K562 (cell line): ENCODE measurements around the gene APC2. TPM values are rescaled to one million over a fixed set of nuclear protein-coding genes. Genes with fewer than 3 reads are reported as not detected.

Experiments
- ATAC-seq: fragments of 200-7000 bp; cut with Tn5 transposase; 3 replicates; pipeline ENCODE4 v1.9.1; 2020; ENCODE audit warnings: moderate library complexity
- BruUV-seq: library from RNA; stranded (reverse); fragments of 400-500 nt; replicated peaks from 2 replicates; lab custom pipeline; 2021; lab: Mats Ljungman, UMichigan
- CTCF ChIA-PET: fragments of 300-600 bp; formaldehyde crosslinking; extraction: SDS; loops from one replicate; lab custom pipeline; 2021; ENCODE audit warnings: low intra/inter-chr PET ratio; lab: Yijun Ruan, JAX
- POLR2A ChIA-PET: fragments of 300-600, 350-650 bp; sonication (Branson Sonifier 250); formaldehyde crosslinking; extraction: SDS; loops from one replicate; lab custom pipeline; 2021; ENCODE audit warnings: antibody characterized with exemption, inconsistent platforms; lab: Yijun Ruan, JAX
- DNase-seq, 4 experiments: peaks; one replicate each; pipeline versions ENCODE4 v3.0.0 to v3.0.0-alpha.2; 2011 to 2018; ENCODE audit warnings: low spot score in 3 of 4, mixed read lengths in 3 of 4; ENCODE audit errors: extremely low read depth in 1 of 4
- FAIRE-seq: peaks from 2 replicates; lab custom pipeline; 2011; peaks lifted over from hg19 to GRCh38; lab: Jason Lieb, UNC
- H2AFZ ChIP-seq: 2 replicates; pipeline ENCODE4 v1.6.0; 2011; ENCODE audit warnings: low read depth, low read length, control low read depth, inconsistent platforms
- H3K27ac ChIP-seq: fragments of 200-600 bp; 3 replicates; pipeline ENCODE4 v1.8.0; 2011; ENCODE audit warnings: low read depth, mild to moderate bottlenecking, control low read depth, inconsistent platforms, low read length, moderate library complexity, mixed read lengths; ENCODE audit errors: extremely low read depth
- H3K27me3 ChIP-seq, 2 experiments: fragments of 300-600 bp in 1 of 2; 2 replicates in 1 of 2; 3 replicates in 1 of 2; pipeline versions ENCODE4 v1.6.0 to v1.8.0; 2011; ENCODE audit warnings: inconsistent platforms in 2 of 2, low read length in 2 of 2, mild to moderate bottlenecking in 1 of 2, mixed read lengths in 1 of 2, moderate library complexity in 1 of 2; ENCODE audit not compliant: control insufficient read depth in 2 of 2, insufficient read depth in 2 of 2
- H3K36me3 ChIP-seq: fragments of 300-600 bp; 3 replicates; pipeline ENCODE4 v1.8.0; 2011; ENCODE audit warnings: mild to moderate bottlenecking, low read length, inconsistent platforms; ENCODE audit not compliant: control insufficient read depth, insufficient read depth
- H3K4me1 ChIP-seq, 2 experiments: fragments of 200-600 bp in 1 of 2; replicated peaks in 1 of 2; 2 replicates in 1 of 2; 3 replicates in 1 of 2; pipeline versions ENCODE4 v1.5.1 to v1.8.0; 2011; ENCODE audit warnings: inconsistent platforms in 2 of 2, low read length in 2 of 2, mild to moderate bottlenecking in 1 of 2, mixed read lengths in 1 of 2, moderate library complexity in 1 of 2; ENCODE audit not compliant: control insufficient read depth in 2 of 2, insufficient read depth in 2 of 2
- H3K4me2 ChIP-seq: 2 replicates; pipeline ENCODE4 v1.6.1; 2011; ENCODE audit warnings: low read length, control low read depth, inconsistent platforms, mixed read lengths; ENCODE audit not compliant: insufficient read depth
- H3K4me3 ChIP-seq: fragments of 200-600 bp; sonication (generic), shearing (Covaris generic); 2 replicates; pipeline ENCODE4 v1.5.1; 2016; ENCODE audit warnings: control low read depth, inconsistent platforms
- H3K79me2 ChIP-seq: fragments of 200-600 bp; 3 replicates; pipeline ENCODE4 v1.8.0; 2011; ENCODE audit warnings: low read length, inconsistent platforms; ENCODE audit not compliant: control insufficient read depth, insufficient read depth
- H3K9ac ChIP-seq, 2 experiments: 2 replicates each; pipeline versions ENCODE4 v1.6.0 to v1.6.1; 2011; ENCODE audit warnings: low read depth in 2 of 2, low read length in 2 of 2, control low read depth in 1 of 2, inconsistent platforms in 1 of 2, mild to moderate bottlenecking in 1 of 2, mixed read lengths in 1 of 2; ENCODE audit not compliant: insufficient read depth in 1 of 2
- H3K9me1 ChIP-seq: one replicate; pipeline ENCODE4 v1.6.0; 2011; ENCODE audit warnings: inconsistent platforms, mild to moderate bottlenecking, low read length, moderate library complexity; ENCODE audit not compliant: control insufficient read depth, insufficient read depth
- H3K9me3 ChIP-seq: replicated peaks from 2 replicates; pipeline ENCODE4 v1.5.1; 2011; ENCODE audit warnings: low read depth, low read length, inconsistent platforms; ENCODE audit not compliant: control insufficient read depth, insufficient read depth
- H4K20me1 ChIP-seq: replicated peaks from 2 replicates; pipeline ENCODE4 v1.6.1; 2011; ENCODE audit warnings: low read length, inconsistent platforms, mixed read lengths; ENCODE audit not compliant: control insufficient read depth, insufficient read depth
- ATF1 ChIP-seq, 2 experiments: fragments of 450-650 bp in 1 of 2; IDR thresholded peaks; 2 replicates each; pipeline ENCODE4 v1.6.1; 2016; ENCODE audit warnings: missing compliant biosample characterization in 1 of 2, missing genetic modification characterization in 1 of 2
- ERF ChIP-seq: fragments of 450-650 bp; formaldehyde crosslinking; IDR thresholded peaks from 2 replicates; pipeline ENCODE4 v1.4.0; 2020; ENCODE audit warnings: mild to moderate bottlenecking, mixed read lengths
- ETV5 ChIP-seq: sonication (generic); formaldehyde crosslinking; IDR thresholded peaks from 2 replicates; pipeline ENCODE4 v1.4.0; 2020; ENCODE audit warnings: low read depth, mild to moderate bottlenecking, missing genetic modification reagents
- HNRNPH1 ChIP-seq: fragments of 200-400 bp; formaldehyde crosslinking; optimal IDR thresholded peaks from 2 replicates; pipeline ENCODE3; 2017; ENCODE audit warnings: low read depth, mild to moderate bottlenecking, low read length, moderate library complexity
- MEF2A ChIP-seq: IDR thresholded peaks from 2 replicates; pipeline ENCODE4 v1.6.1; 2011; ENCODE audit warnings: low read depth, mild to moderate bottlenecking, low read length, moderate library complexity; ENCODE audit not compliant: control insufficient read depth
- MLLT1 ChIP-seq, 2 experiments: fragments of 450-650 bp; IDR thresholded peaks; 2 replicates each; pipeline ENCODE4 v1.6.1; 2016
- NR2F6 ChIP-seq: fragments of 450-650 bp; formaldehyde crosslinking; IDR thresholded peaks from 2 replicates; pipeline ENCODE4 v1.4.0; 2020; ENCODE audit warnings: mild to moderate bottlenecking
- PATZ1 ChIP-seq: fragments of 250-450 bp; sonication (Bioruptor Pico); IDR thresholded peaks from 2 replicates; pipeline ENCODE4 v1.5.0; 2020; ENCODE audit warnings: mild to moderate bottlenecking, borderline replicate concordance
- RBM15 ChIP-seq: fragments of 200-400 bp; formaldehyde crosslinking; IDR thresholded peaks from 2 replicates; pipeline ENCODE4 v1.6.1; 2018; ENCODE audit warnings: mild to moderate bottlenecking, low read length, moderate library complexity; ENCODE audit not compliant: insufficient read depth
- TAF15 ChIP-seq: fragments of 200-400 bp; formaldehyde crosslinking; IDR thresholded peaks from 2 replicates; pipeline ENCODE4 v1.6.1; 2017; ENCODE audit warnings: mild to moderate bottlenecking, low read depth, low read length, moderate library complexity
- TBL1XR1 ChIP-seq, 2 experiments: IDR thresholded peaks; 2 replicates each; pipeline ENCODE4 v1.6.1; 2012; ENCODE audit warnings: improper control_type of control experiment in 2 of 2, low read length in 2 of 2, mild to moderate bottlenecking in 1 of 2
- ZBTB17 ChIP-seq: fragments of 450-650 bp; formaldehyde crosslinking; IDR thresholded peaks from 2 replicates; pipeline ENCODE4 v1.4.0; 2020; ENCODE audit warnings: mild to moderate bottlenecking
- ZNF408 ChIP-seq: fragments of 250-450 bp; sonication (Bioruptor Pico); IDR thresholded peaks from 2 replicates; pipeline ENCODE4 v1.4.0; 2020; ENCODE audit warnings: low read depth, mild to moderate bottlenecking, moderate library complexity
- ZNF592 ChIP-seq: fragments of 450-650 bp; IDR thresholded peaks from 2 replicates; pipeline ENCODE4 v1.6.1; 2017; ENCODE audit warnings: antibody characterized with exemption, mild to moderate bottlenecking
- WGBS: fragments of 100-300 bp; shearing (Covaris generic); methylation state at CpG from one replicate; pipeline ENCODE4 v1.1.6; 2016; ENCODE audit warnings: low coverage, mixed read lengths; ENCODE audit not compliant: insufficient coverage; ENCODE audit errors: missing lambda C conversion rate; 5-methylcytosine and 5-hydroxymethylcytosine counted together
- in situ Hi-C: fragments of 300-500 bp; cut with MboI; formaldehyde crosslinking; loops from 4 replicates; pipeline ENCODE4 v1.15.0; 2018; ENCODE audit warnings: inconsistent platforms, mixed read lengths
- intact Hi-C: fragments of 100-400 bp; cut with micrococcal nuclease; formaldehyde crosslinking; loops from 2 replicates; pipeline ENCODE4 v1.14.2; 2022
- polyA plus RNA-seq, 8 experiments: library from polyadenylated mRNA; depleted of rRNA in 4 of 8; stranded (reverse) in 5 of 8; unstranded in 3 of 8; fragments of >200 nt; fragmentation: Nextera tagmentation in 2 of 8; fragmentation: Illumina TruSeq in 1 of 8; extraction: Ambion mirVana in 2 of 8; extraction: Trizol in 1 of 8; gene quantifications; 2 replicates each; pipeline versions ENCODE4 v1.2.1 to v1.2.3, GENCODE V29; 2011 to 2014; ENCODE audit warnings: inconsistent platforms in 1 of 8, missing spikeins in 1 of 8
- total RNA-seq, 7 experiments: library from RNA; depleted of rRNA in 6 of 7; stranded (reverse); fragments of >200 nt in 6 of 7; fragmentation: Illumina TruSeq in 2 of 7; extraction: Trizol in 2 of 7; gene quantifications; 2 replicates each; pipeline versions ENCODE4 v1.2.1 to v1.2.3, GENCODE V29; 2011 to 2021; ENCODE audit warnings: low replicate concordance in 1 of 7

Gene APC2
- total and polyA plus RNA-seq, 9 of the 15 experiments (the other 6 are each of a cell fraction or from before 2014, with no cell fraction given) = 0.01 to 0.40 (median 0.05) TPM; not detected in 3

GRCh38 chr19:1401138-1401888 is 48.6 kb upstream of the APC2 start, which contains the start of gene GAMT:
Gene GAMT (minus strand): TSS chr19:1401542. CDS start chr19:1401476, 66 bp downstream.
- Histone ChIP-seq H3K9ac (peak within 1 kb of the TSS; percentile 58 to 89), H3K4me1 (peaks cover 5 to 64% of the 10 kb centered on the region in 2 experiments; a peak in 3 of 5 replicates), H3K4me3 (peak within 1 kb of the TSS; percentile 57), H4K20me1 (no peaks in the 10 kb centered on the region), H3K4me2 (peak within 1 kb of the TSS; percentile 74), H3K79me2 (peaks cover 12% of the 10 kb centered on the region), H3K36me3 (peaks cover 14% of the 10 kb centered on the region; the same call in 1 of the 3 replicates), H3K9me1 (no peaks in the 10 kb centered on the region), H2AFZ (peak within 1 kb of the TSS; percentile 93), H3K9me3 (no peaks in the 10 kb centered on the region), H3K27me3 (no peaks in the 10 kb centered on the region), H3K27ac (peak within 1 kb of the TSS; percentile 37)
- DNase-seq = peak; percentile 77 to 89 (median 88)
- intact Hi-C loops = no loop called here
- POLR2A ChIA-PET = no interaction called here
- peak; percentile 74 for FAIRE-seq
- peak; percentile 83 for ATAC-seq
- 4% methylated on average over 29 of the region's 87 CpGs for WGBS
- CTCF ChIA-PET = no interaction called here
- BruUV-seq = no TSS peak
- in situ Hi-C loops = no loop called here
- TF ChIP-seq ETV5 (CRISPR knock-in tag) (no peak), HNRNPH1 (no peak), ZBTB17 (CRISPR knock-in tag) (no peak), ERF (CRISPR knock-in tag) (no peak), ATF1 (CRISPR knock-in tag; IDR thresholded peaks at IDR 0.05) (no peak), ATF1 (tag; IDR thresholded peaks at IDR 0.05) (no peak), ZNF592 (no peak), PATZ1 (no peak), NR2F6 (CRISPR knock-in tag) (no peak), MEF2A (no peak), TAF15 (no peak), ZNF408 (CRISPR knock-in tag) (no peak), MLLT1 (IDR thresholded peaks at IDR 0.05) (no peak), RBM15 (no peak), TBL1XR1 (IDR thresholded peaks at IDR 0.05; ENCODE audit: low read length in 2 of 2) (no peak)
